ENCODE results near the gene NUDT9.

DNA sequence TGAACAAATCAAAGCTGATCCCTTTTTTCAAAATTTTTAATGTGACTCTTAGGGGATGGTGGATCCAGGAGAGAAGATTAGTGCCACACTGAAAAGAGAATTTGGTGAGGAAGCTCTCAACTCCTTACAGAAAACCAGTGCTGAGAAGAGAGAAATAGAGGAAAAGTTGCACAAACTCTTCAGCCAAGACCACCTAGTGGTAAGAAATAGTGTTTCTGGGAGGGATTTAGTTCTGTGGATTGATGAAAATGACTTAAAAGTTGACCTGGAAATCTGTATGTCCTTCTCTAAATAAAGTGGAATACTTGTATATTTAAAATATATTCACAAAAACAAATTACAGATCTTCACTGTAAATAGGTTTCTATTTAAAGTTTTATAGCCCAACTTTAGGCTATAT lies 29.2 kb downstream of the NUDT9 start:
- no peak for TF ChIP-seq POLR2A (IDR thresholded peaks at IDR 0.05)
- TF ChIP-seq, protein P1, sequence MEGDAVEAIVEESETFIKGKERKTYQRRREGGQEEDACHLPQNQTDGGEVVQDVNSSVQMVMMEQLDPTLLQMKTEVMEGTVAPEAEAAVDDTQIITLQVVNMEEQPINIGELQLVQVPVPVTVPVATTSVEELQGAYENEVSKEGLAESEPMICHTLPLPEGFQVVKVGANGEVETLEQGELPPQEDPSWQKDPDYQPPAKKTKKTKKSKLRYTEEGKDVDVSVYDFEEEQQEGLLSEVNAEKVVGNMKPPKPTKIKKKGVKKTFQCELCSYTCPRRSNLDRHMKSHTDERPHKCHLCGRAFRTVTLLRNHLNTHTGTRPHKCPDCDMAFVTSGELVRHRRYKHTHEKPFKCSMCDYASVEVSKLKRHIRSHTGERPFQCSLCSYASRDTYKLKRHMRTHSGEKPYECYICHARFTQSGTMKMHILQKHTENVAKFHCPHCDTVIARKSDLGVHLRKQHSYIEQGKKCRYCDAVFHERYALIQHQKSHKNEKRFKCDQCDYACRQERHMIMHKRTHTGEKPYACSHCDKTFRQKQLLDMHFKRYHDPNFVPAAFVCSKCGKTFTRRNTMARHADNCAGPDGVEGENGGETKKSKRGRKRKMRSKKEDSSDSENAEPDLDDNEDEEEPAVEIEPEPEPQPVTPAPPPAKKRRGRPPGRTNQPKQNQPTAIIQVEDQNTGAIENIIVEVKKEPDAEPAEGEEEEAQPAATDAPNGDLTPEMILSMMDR (IDR thresholded peaks at IDR 0.05), result no peak

Data from prostate gland (tissue), 2 donors.